HCT116 (cell line): ENCODE results near the gene MON2. TPM values are rescaled to one million over a fixed set of nuclear protein-coding genes. Genes with fewer than 3 reads are reported as not detected.

Source experiments
- ATAC-seq: fragments of 200-7000 bp; cut with Tn5 transposase; 2 replicates; pipeline ENCODE4 v1.9.1; 2020; ENCODE audit warnings: mild to moderate bottlenecking, moderate library complexity
- BruUV-seq: library from RNA; stranded (reverse); fragments of 400-500 nt; replicated peaks from 2 replicates; lab custom pipeline; 2021; lab: Mats Ljungman, UMichigan
- CTCF ChIA-PET: fragments of 300-600 bp; sonication (Branson Sonifier 250); formaldehyde crosslinking; loops from one replicate; lab custom pipeline; 2021; ENCODE audit warnings: antibody characterized with exemption; lab: Charles Lee
- POLR2A ChIA-PET: fragments of 300-600, 350-600 bp; sonication (Branson Sonifier 250); formaldehyde crosslinking; loops from one replicate; lab custom pipeline; 2021; ENCODE audit warnings: antibody characterized with exemption; lab: Charles Lee
- RAD21 ChIA-PET, 2 experiments: fragments of 300-600 bp; sonication (Branson Sonifier 250); formaldehyde crosslinking; loops; one replicate each; lab custom pipeline; 2023; ENCODE audit warnings: low total read pairs in 2 of 2; ENCODE audit not compliant: uncharacterized antibody in 2 of 2, unreplicated experiment in 2 of 2, low non-redundant PET in 1 of 2; lab: Charles Lee
- DNase-seq: peaks from one replicate; pipeline ENCODE4 v3.0.0-alpha.2; 2010; ENCODE audit warnings: low read depth, low spot score
- H2AFZ ChIP-seq: fragments of 200-600 bp; shearing (Covaris generic), sonication (generic); 2 replicates; pipeline ENCODE4 v1.6.1; 2017; ENCODE audit warnings: low read depth, mixed run types, mixed read lengths, antibody characterized with exemption, low read length; ENCODE audit not compliant: poor library complexity, severe bottlenecking
- H3K27ac ChIP-seq: 2 replicates; pipeline ENCODE4 v1.5.1; 2012; ENCODE audit warnings: low read depth, low read length
- H3K27me3 ChIP-seq: fragments of 200-600 bp; sonication (generic); 2 replicates; pipeline ENCODE4 v1.6.1; 2016; ENCODE audit warnings: mixed run types, low read length, mixed read lengths; ENCODE audit not compliant: insufficient read depth
- H3K36me3 ChIP-seq, 2 experiments: fragments of 200-500 bp in 1 of 2; fragments of 200-600 bp in 1 of 2; sonication (Bioruptor generic) in 1 of 2; sonication (generic) in 1 of 2; 2 replicates each; pipeline versions ENCODE4 v1.5.1 to v1.6.1; 2014 to 2016; ENCODE audit warnings: low read length in 2 of 2, inconsistent platforms in 1 of 2, mixed read lengths in 1 of 2, mixed run types in 1 of 2; ENCODE audit not compliant: insufficient read depth in 2 of 2, control insufficient read depth in 1 of 2
- H3K4me1 ChIP-seq, 2 experiments: fragments of 200-600 bp in 1 of 2; sonication (generic) in 1 of 2; 2 replicates each; pipeline versions ENCODE4 v1.5.1 to v1.6.1; 2012 to 2017; ENCODE audit warnings: low read length in 2 of 2, inconsistent platforms in 1 of 2, mild to moderate bottlenecking in 1 of 2, mixed read lengths in 1 of 2, mixed run types in 1 of 2, moderate library complexity in 1 of 2; ENCODE audit not compliant: insufficient read depth in 2 of 2, control insufficient read depth in 1 of 2
- H3K4me2 ChIP-seq: fragments of 200-600 bp; sonication (generic); 2 replicates; pipeline ENCODE4 v1.6.1; 2017; ENCODE audit warnings: mixed run types, low read length, mixed read lengths
- H3K4me3 ChIP-seq, 2 experiments: fragments of 200-600 bp in 1 of 2; sonication (generic) in 1 of 2; replicated peaks in 1 of 2; 2 replicates each; pipeline ENCODE4 v1.5.1; 2011 to 2016; ENCODE audit warnings: low read length in 2 of 2, control low read depth in 1 of 2, low read depth in 1 of 2, mild to moderate bottlenecking in 1 of 2, mixed read lengths in 1 of 2, mixed run types in 1 of 2
- H3K79me2 ChIP-seq: fragments of 200-600 bp; sonication (generic); 2 replicates; pipeline ENCODE4 v1.6.1; 2017; ENCODE audit warnings: mild to moderate bottlenecking, mixed run types, low read length, moderate library complexity, mixed read lengths; ENCODE audit not compliant: insufficient read depth
- H3K9ac ChIP-seq: fragments of 200-600 bp; sonication (generic); 2 replicates; pipeline ENCODE4 v1.6.1; 2016; ENCODE audit warnings: low read length, mixed read lengths
- H3K9me2 ChIP-seq: fragments of 200-600 bp; sonication (generic), shearing (Covaris generic); 2 replicates; pipeline ENCODE4 v1.6.1; 2017; ENCODE audit warnings: mixed run types, mild to moderate bottlenecking, moderate library complexity; ENCODE audit not compliant: insufficient read depth
- H3K9me3 ChIP-seq, 2 experiments: fragments of 200-500 bp in 1 of 2; fragments of 200-600 bp in 1 of 2; sonication (Bioruptor generic) in 1 of 2; sonication (generic) in 1 of 2; 2 replicates each; pipeline ENCODE4 v1.6.1; 2014 to 2017; ENCODE audit warnings: low read length in 2 of 2, mixed read lengths in 2 of 2, inconsistent platforms in 1 of 2, low read depth in 1 of 2, mild to moderate bottlenecking in 1 of 2, mixed run types in 1 of 2, moderate library complexity in 1 of 2; ENCODE audit not compliant: control insufficient read depth in 1 of 2, insufficient read depth in 1 of 2
- H4K20me1 ChIP-seq: fragments of 200-600 bp; sonication (generic), shearing (Covaris generic); 2 replicates; pipeline ENCODE4 v1.6.1; 2017; ENCODE audit warnings: mixed run types, mild to moderate bottlenecking, moderate library complexity; ENCODE audit not compliant: insufficient read depth
- CBX3 ChIP-seq: IDR thresholded peaks from 2 replicates; pipeline ENCODE4 v1.6.1; 2012; ENCODE audit warnings: low read depth
- EGR1 ChIP-seq: IDR thresholded peaks from 2 replicates; pipeline ENCODE4 v1.6.1; 2012; ENCODE audit warnings: low read depth
- EZH2 ChIP-seq: fragments of 200-600 bp; sonication (generic); IDR thresholded peaks from 2 replicates; pipeline ENCODE4 v1.6.1; 2017; ENCODE audit warnings: antibody characterized with exemption, mixed run types
- EZH2phosphoT487 ChIP-seq: fragments of 200-600 bp; IDR thresholded peaks from 2 replicates; pipeline ENCODE4 v1.6.1; 2018; ENCODE audit warnings: antibody characterized with exemption, borderline replicate concordance
- JUND ChIP-seq: IDR thresholded peaks from 2 replicates; pipeline ENCODE4 v1.6.1; 2012
- POLR2A ChIP-seq: IDR thresholded peaks from 2 replicates; pipeline ENCODE4 v1.7.0; 2011; ENCODE audit warnings: borderline replicate concordance; ENCODE audit not compliant: insufficient read depth, insufficient read length; ENCODE audit errors: extremely low read depth
- RAD21 ChIP-seq: IDR thresholded peaks from 2 replicates; pipeline ENCODE4 v1.6.1; 2012; ENCODE audit warnings: low read depth, mild to moderate bottlenecking
- SIN3A ChIP-seq: IDR thresholded peaks from 2 replicates; pipeline ENCODE4 v1.6.1; 2012; ENCODE audit warnings: low read depth
- SP1 ChIP-seq: IDR thresholded peaks from 2 replicates; pipeline ENCODE4 v1.6.1; 2012; ENCODE audit warnings: low read depth
- SRF ChIP-seq: IDR thresholded peaks from 2 replicates; pipeline ENCODE4 v1.6.1; 2012; ENCODE audit warnings: low read depth
- TCF7L2 ChIP-seq: IDR thresholded peaks from 2 replicates; pipeline ENCODE4 v1.7.0; 2011; ENCODE audit warnings: borderline replicate concordance, inconsistent platforms; ENCODE audit not compliant: insufficient read depth, insufficient read length; ENCODE audit errors: extremely low read depth
- YY1 ChIP-seq: IDR thresholded peaks from 2 replicates; pipeline ENCODE4 v1.6.1; 2011; ENCODE audit warnings: low read length, low read depth, moderate library complexity, mild to moderate bottlenecking; ENCODE audit not compliant: insufficient replicate concordance; ENCODE audit errors: extremely low read depth
- ZNF274 ChIP-seq: fragments of 200-500 bp; sonication (Bioruptor generic); IDR thresholded peaks from 2 replicates; pipeline ENCODE4 v1.6.1; 2014; ENCODE audit warnings: mild to moderate bottlenecking, low read depth, low read length, inconsistent platforms
- intact Hi-C: fragments of 100-400 bp; cut with micrococcal nuclease; formaldehyde crosslinking; loops from 2 replicates; pipeline ENCODE4 v1.10.0; 2022
- total RNA-seq: library from RNA; stranded (reverse); gene quantifications from one replicate; pipeline ENCODE4 v1.2.1, GENCODE V29; 2021; ENCODE audit not compliant: unreplicated experiment
- TF ChIP-seq, protein P1 (sequence below), 3 experiments: fragments of 200-600 bp in 1 of 3; sonication (generic) in 1 of 3; IDR thresholded peaks in 2 of 3; conservative IDR thresholded peaks in 1 of 3; 2 replicates each; pipeline ENCODE4 v1.5.1; 2012 to 2017; ENCODE audit warnings: low read depth in 2 of 3, low read length in 2 of 3, antibody characterized with exemption in 1 of 3, borderline replicate concordance in 1 of 3, control low read depth in 1 of 3, mild to moderate bottlenecking in 1 of 3, mixed read lengths in 1 of 3, mixed run types in 1 of 3, moderate library complexity in 1 of 3; ENCODE audit not compliant: insufficient read depth in 1 of 3
- TF ChIP-seq, protein P2 (sequence below): IDR thresholded peaks from 2 replicates; pipeline ENCODE4 v1.6.1; 2011; ENCODE audit warnings: mild to moderate bottlenecking, low read length, moderate library complexity; ENCODE audit not compliant: insufficient replicate concordance; ENCODE audit errors: extremely low read depth

MON2 gene
- total RNA-seq, 1 experiment from 2014 or later, result 30.7 TPM

DNA sequence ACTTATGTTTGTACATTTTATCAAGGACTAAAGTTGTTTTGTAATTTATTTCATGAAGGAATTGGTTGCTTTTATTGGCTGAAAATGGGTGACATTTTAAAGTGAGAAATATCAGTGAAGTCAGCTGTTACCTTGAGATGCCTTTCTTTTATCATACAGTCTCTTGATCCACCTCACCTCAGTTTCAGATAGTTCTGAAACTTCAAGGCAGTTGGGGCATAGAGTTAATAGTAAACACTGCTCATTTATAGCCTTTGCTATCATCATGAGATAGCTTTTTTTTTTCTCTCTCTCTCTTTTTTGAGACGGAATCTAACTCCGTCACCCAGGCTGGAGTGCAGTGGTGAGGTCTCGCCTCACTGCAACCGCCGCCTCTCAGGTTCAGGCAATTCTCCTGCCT lies 76.7 kb downstream of the MON2 start:
- Histone ChIP-seq H3K9me3 (no peaks in the 10 kb centered on the region), H4K20me1 (no peaks in the 10 kb centered on the region), H3K4me3 (no peak overlapping the region), H3K27me3 (no peaks in the 10 kb centered on the region), H3K9me2 (no peaks in the 10 kb centered on the region), H3K4me1 (no peaks in the 10 kb centered on the region), H3K27ac (no peak overlapping the region), H3K9ac (no peak overlapping the region), H3K36me3 (peaks cover 9 to 14% of the 10 kb centered on the region in 2 experiments; a peak in 2 of 4 replicates), H2AFZ (no peak overlapping the region), H3K79me2 (no peaks in the 10 kb centered on the region), H3K4me2 (no peak overlapping the region)
- intact Hi-C loops, result no loop called here
- CTCF ChIA-PET, result no interaction called here
- RAD21 ChIA-PET, result no interaction called here
- BruUV-seq, result no TSS peak
- DNase-seq (no peak), ATAC-seq (no peak)
- POLR2A ChIA-PET, result no interaction called here
- TF ChIP-seq POLR2A (no peak), SIN3A (no peak), TCF7L2 (no peak), ZNF274 (no peak), CBX3 (no peak), JUND (no peak), RAD21 (no peak), SRF (no peak), EZH2 (no peak), YY1 (no peak), EGR1 (no peak), EZH2phosphoT487 (no peak), SP1 (no peak)
- TF ChIP-seq, protein P1, sequence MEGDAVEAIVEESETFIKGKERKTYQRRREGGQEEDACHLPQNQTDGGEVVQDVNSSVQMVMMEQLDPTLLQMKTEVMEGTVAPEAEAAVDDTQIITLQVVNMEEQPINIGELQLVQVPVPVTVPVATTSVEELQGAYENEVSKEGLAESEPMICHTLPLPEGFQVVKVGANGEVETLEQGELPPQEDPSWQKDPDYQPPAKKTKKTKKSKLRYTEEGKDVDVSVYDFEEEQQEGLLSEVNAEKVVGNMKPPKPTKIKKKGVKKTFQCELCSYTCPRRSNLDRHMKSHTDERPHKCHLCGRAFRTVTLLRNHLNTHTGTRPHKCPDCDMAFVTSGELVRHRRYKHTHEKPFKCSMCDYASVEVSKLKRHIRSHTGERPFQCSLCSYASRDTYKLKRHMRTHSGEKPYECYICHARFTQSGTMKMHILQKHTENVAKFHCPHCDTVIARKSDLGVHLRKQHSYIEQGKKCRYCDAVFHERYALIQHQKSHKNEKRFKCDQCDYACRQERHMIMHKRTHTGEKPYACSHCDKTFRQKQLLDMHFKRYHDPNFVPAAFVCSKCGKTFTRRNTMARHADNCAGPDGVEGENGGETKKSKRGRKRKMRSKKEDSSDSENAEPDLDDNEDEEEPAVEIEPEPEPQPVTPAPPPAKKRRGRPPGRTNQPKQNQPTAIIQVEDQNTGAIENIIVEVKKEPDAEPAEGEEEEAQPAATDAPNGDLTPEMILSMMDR (IDR thresholded peaks at IDR 0.05 in 2 of 3, conservative IDR thresholded peaks at IDR 0.05 in 1 of 3; ENCODE audit: borderline replicate concordance in 1 of 3, insufficient read depth in 1 of 3, low read depth in 2 of 3, low read length in 2 of 3), result no peak
- TF ChIP-seq, protein P2, sequence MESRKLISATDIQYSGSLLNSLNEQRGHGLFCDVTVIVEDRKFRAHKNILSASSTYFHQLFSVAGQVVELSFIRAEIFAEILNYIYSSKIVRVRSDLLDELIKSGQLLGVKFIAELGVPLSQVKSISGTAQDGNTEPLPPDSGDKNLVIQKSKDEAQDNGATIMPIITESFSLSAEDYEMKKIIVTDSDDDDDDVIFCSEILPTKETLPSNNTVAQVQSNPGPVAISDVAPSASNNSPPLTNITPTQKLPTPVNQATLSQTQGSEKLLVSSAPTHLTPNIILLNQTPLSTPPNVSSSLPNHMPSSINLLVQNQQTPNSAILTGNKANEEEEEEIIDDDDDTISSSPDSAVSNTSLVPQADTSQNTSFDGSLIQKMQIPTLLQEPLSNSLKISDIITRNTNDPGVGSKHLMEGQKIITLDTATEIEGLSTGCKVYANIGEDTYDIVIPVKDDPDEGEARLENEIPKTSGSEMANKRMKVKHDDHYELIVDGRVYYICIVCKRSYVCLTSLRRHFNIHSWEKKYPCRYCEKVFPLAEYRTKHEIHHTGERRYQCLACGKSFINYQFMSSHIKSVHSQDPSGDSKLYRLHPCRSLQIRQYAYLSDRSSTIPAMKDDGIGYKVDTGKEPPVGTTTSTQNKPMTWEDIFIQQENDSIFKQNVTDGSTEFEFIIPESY, result no peak
